Measurements from ENCODE around the gene HMCN1. TPM values are rescaled to one million over a fixed set of nuclear protein-coding genes. Genes with fewer than 3 reads are reported as not detected.

Gene HMCN1
- total RNA-seq, 2 donors from 2014 or later: 6.5 to 7.4 TPM

GRCh38 chr1:185912504-185912903 is 178.3 kb downstream of the HMCN1 start:
- H3K9me3 ChIP-seq (ENCODE audit: control insufficient read depth, low read length): no peaks in the 10 kb centered on the region
- H3K27me3 ChIP-seq (ENCODE audit: control insufficient read depth, insufficient read depth, low read length, poor library complexity, severe bottlenecking): no peaks in the 10 kb centered on the region
- H3K9me3 Mint-ChIP-seq: no peaks in the 10 kb centered on the region
- 2% methylated on average over 2 of the region's 2 CpGs; no CpG with 5 or more reads in 1 of the 2 experiments for WGBS, 2 experiments (ENCODE audit: insufficient coverage in 1 of 2, insufficient read length in 1 of 2)
- H3K4me3 ChIP-seq (ENCODE audit: low read length): peak overlapping the region; percentile 10
- no peak overlapping the region for H3K27ac ChIP-seq (ENCODE audit: low read depth, low read length)
- H3K4me1 ChIP-seq (ENCODE audit: control insufficient read depth, insufficient read depth, low read length): peaks cover 9% of the 10 kb centered on the region
- H3K36me3 ChIP-seq (ENCODE audit: control insufficient read depth, insufficient read depth, low read length): no peaks in the 10 kb centered on the region
- no peaks in the 10 kb centered on the region for H3K27me3 Mint-ChIP-seq (ENCODE audit: insufficient read depth)
- no peak for TF ChIP-seq CTCF (conservative IDR thresholded peaks at IDR 0.05)
- DNase-seq: peak; percentile 92
- H3K27ac Mint-ChIP-seq: peak overlapping the region; percentile 87
- H3K4me1 Mint-ChIP-seq: peaks cover 36% of the 10 kb centered on the region
- H3K9ac ChIP-seq (ENCODE audit: extremely low read depth, low read length, poor library complexity, severe bottlenecking): peak overlapping the region; percentile 19
- no peak overlapping the region for H3K4me3 Mint-ChIP-seq
- no peaks in the 10 kb centered on the region for H3K36me3 Mint-ChIP-seq (ENCODE audit: low read depth)

DNA sequence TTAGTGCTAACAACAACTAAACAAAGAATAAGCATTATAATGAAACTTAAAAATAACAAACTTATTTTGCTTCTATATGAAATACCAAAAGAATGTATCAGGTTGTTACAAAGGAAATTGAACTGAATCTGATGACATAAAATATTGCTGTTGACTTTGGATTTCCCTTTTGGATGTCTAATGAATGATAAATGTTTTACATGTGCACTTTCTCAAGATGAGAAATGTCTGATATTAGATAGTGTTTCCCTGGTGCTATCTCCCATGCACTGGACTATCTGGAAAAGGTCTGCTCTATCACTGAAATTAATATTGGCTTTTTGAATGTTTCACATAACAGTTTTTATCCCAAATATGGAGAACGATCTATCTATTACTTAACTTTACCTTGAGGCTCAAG is 179.9 kb downstream of the HMCN1 start:
- Mint-ChIP-seq H3K4me1 (peaks cover 36% of the 10 kb centered on the region), H3K4me3 (no peak overlapping the region), H3K9me3 (no peaks in the 10 kb centered on the region), H3K27ac (no peak overlapping the region), H3K36me3 (ENCODE audit: low read depth) (no peaks in the 10 kb centered on the region), H3K27me3 (ENCODE audit: insufficient read depth) (no peaks in the 10 kb centered on the region)
- no peaks in the 10 kb centered on the region for H3K27me3 ChIP-seq (ENCODE audit: control insufficient read depth, insufficient read depth, low read length, poor library complexity, severe bottlenecking)
- DNase-seq: no peak
- no peak overlapping the region for H3K4me3 ChIP-seq (ENCODE audit: low read length)
- no peak overlapping the region for H3K9ac ChIP-seq (ENCODE audit: extremely low read depth, low read length, poor library complexity, severe bottlenecking)
- H3K36me3 ChIP-seq (ENCODE audit: control insufficient read depth, insufficient read depth, low read length): no peaks in the 10 kb centered on the region
- H3K9me3 ChIP-seq (ENCODE audit: control insufficient read depth, low read length): no peaks in the 10 kb centered on the region
- TF ChIP-seq CTCF (conservative IDR thresholded peaks at IDR 0.05): no peak
- H3K4me1 ChIP-seq (ENCODE audit: control insufficient read depth, insufficient read depth, low read length): peaks cover 9% of the 10 kb centered on the region
- WGBS, 2 experiments (ENCODE audit: insufficient coverage in 1 of 2, insufficient read length in 1 of 2): 94 to 100% methylated on average over 1 of the region's 1 CpG
- H3K27ac ChIP-seq (ENCODE audit: low read depth, low read length): no peak overlapping the region

DNA sequence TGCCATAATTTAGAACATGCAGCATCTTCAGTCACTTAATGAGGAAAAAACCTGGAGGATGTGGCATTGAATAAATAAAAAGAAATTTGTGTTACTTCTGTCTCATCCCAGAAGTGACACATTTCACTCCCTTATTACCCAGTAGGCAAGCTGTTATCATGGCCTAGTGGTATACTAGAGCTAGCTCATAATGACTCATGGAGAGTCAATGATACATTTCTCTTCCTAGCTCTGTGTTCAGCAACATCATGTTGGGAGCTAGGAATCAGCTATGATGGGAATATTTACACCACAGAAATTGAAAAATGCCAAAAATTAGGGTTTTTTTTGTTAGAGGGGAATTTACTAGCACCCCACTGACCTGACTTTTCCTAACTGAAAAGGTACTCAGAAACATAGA is 182.7 kb downstream of the HMCN1 start:
- H3K27me3 Mint-ChIP-seq (ENCODE audit: insufficient read depth): no peaks in the 10 kb centered on the region
- H3K27ac Mint-ChIP-seq: no peak overlapping the region
- H3K36me3 Mint-ChIP-seq (ENCODE audit: low read depth): no peaks in the 10 kb centered on the region
- Histone ChIP-seq H3K9ac (ENCODE audit: extremely low read depth, low read length, poor library complexity, severe bottlenecking) (no peak overlapping the region), H3K27me3 (ENCODE audit: control insufficient read depth, insufficient read depth, low read length, poor library complexity, severe bottlenecking) (no peaks in the 10 kb centered on the region), H3K9me3 (ENCODE audit: control insufficient read depth, low read length) (no peaks in the 10 kb centered on the region), H3K27ac (ENCODE audit: low read depth, low read length) (no peak overlapping the region), H3K36me3 (ENCODE audit: control insufficient read depth, insufficient read depth, low read length) (no peaks in the 10 kb centered on the region), H3K4me1 (ENCODE audit: control insufficient read depth, insufficient read depth, low read length) (peaks cover 9% of the 10 kb centered on the region), H3K4me3 (ENCODE audit: low read length) (no peak overlapping the region)
- no peaks in the 10 kb centered on the region for H3K9me3 Mint-ChIP-seq
- peaks cover 31% of the 10 kb centered on the region for H3K4me1 Mint-ChIP-seq
- TF ChIP-seq CTCF (conservative IDR thresholded peaks at IDR 0.05): no peak
- DNase-seq: no peak
- no peak overlapping the region for H3K4me3 Mint-ChIP-seq

All from endodermal cell (in vitro differentiated cells).